ENCODE results near the gene MLF2.

GRCh38 chr12:6770600-6770999 lies 17.7 kb upstream of the MLF2 start:
- TF ChIP-seq CTCF (conservative IDR thresholded peaks at IDR 0.05; ENCODE audit: low read length) (no peak), EZH2phosphoT487 (IDR thresholded peaks at IDR 0.05; ENCODE audit: borderline replicate concordance, low read depth, low read length) (no peak)

Measured in OCI-LY7 (cell line).